Large intestine (tissue), 12 donors: ENCODE data around the gene HOXA2. TPM values are rescaled to one million over a fixed set of nuclear protein-coding genes. Genes with fewer than 3 reads are reported as not detected.

ENCODE experiments used
- DNase-seq, 2 donors: peaks; one replicate each; pipeline versions ENCODE4 v3.0.0 to v3.0.0-alpha.2; 2013
- H3K27ac ChIP-seq: one replicate; pipeline ENCODE4 v1.5.1; 2013; ENCODE audit warnings: low read length
- H3K27me3 ChIP-seq: 2 replicates; pipeline ENCODE4 v1.6.1; 2013; ENCODE audit warnings: low read length; ENCODE audit not compliant: control insufficient read depth, insufficient read depth
- H3K36me3 ChIP-seq: 2 replicates; pipeline ENCODE4 v1.6.1; 2013; ENCODE audit warnings: low read length; ENCODE audit not compliant: control insufficient read depth, insufficient read depth
- H3K4me1 ChIP-seq: one replicate; pipeline ENCODE4 v1.6.1; 2013; ENCODE audit warnings: low read length; ENCODE audit not compliant: control insufficient read depth, insufficient read depth
- H3K4me3 ChIP-seq: one replicate; pipeline ENCODE4 v1.5.1; 2013; ENCODE audit warnings: low read length
- H3K9me3 ChIP-seq: one replicate; pipeline ENCODE4 v1.6.1; 2013; ENCODE audit warnings: mild to moderate bottlenecking, low read depth, low read length, moderate library complexity; ENCODE audit not compliant: control insufficient read depth
- WGBS: methylation state at CpG from one replicate; pipeline ENCODE4 v1.1.5; 2013; ENCODE audit warnings: low lambda C conversion rate; ENCODE audit not compliant: insufficient coverage; 5-methylcytosine and 5-hydroxymethylcytosine counted together
- long read RNA-seq, 11 donors: transcript quantifications; one replicate each; lab custom pipeline, GENCODE V29; 2026
- polyA plus RNA-seq: library from polyadenylated mRNA; unstranded; fragments of 120-200 nt; gene quantifications from one replicate; pipeline ENCODE4 v1.2.1, GENCODE V29; 2013

Gene HOXA2
- 5.5 TPM for polyA plus RNA-seq
- long read RNA-seq, donor 1, partial matches to known transcripts: 0 of 1 reads
- long read RNA-seq, donor 1, other reads (novel, unspliced or antisense): 0 of 1 reads
- long read RNA-seq, donor 2, partial matches to known transcripts: 0 of 3 reads
- long read RNA-seq, donor 2, other reads (novel, unspliced or antisense): 0 of 3 reads
- long read RNA-seq, donor 3, partial matches to known transcripts: 0 of 6 reads
- long read RNA-seq, donor 3, other reads (novel, unspliced or antisense): 0 of 6 reads
- long read RNA-seq, donor 4: 0 reads
- long read RNA-seq, donor 5, partial matches to known transcripts: 0 of 2 reads
- long read RNA-seq, donor 5, other reads (novel, unspliced or antisense): 0 of 2 reads
- long read RNA-seq, donor 6, partial matches to known transcripts: 0 of 5 reads
- long read RNA-seq, donor 6, other reads (novel, unspliced or antisense): 0 of 5 reads
- long read RNA-seq, donor 7, partial matches to known transcripts: 0 of 7 reads
- long read RNA-seq, donor 7, other reads (novel, unspliced or antisense): 0 of 7 reads
- long read RNA-seq, donor 8, partial matches to known transcripts: 0 of 5 reads
- long read RNA-seq, donor 8, other reads (novel, unspliced or antisense): 0 of 5 reads
- long read RNA-seq, donor 9: 0 reads
- long read RNA-seq, donor 10, transcript HOXA2-201 (2 exons, 1,814 nt): major isoform, 6 of 7 reads
- long read RNA-seq, donor 10, partial matches to known transcripts: 0 of 7 reads
- long read RNA-seq, donor 10, other reads (novel, unspliced or antisense): 0 of 7 reads
- long read RNA-seq, donor 11, partial matches to known transcripts: 0 of 6 reads
- long read RNA-seq, donor 11, other reads (novel, unspliced or antisense): 0 of 6 reads

- Histone ChIP-seq H3K4me1 (peaks cover 10% of the 10 kb centered on the region), H3K9me3 (peaks cover 5% of the 10 kb centered on the region), H3K27ac (peak within 1 kb of the TSS; percentile 80), H3K4me3 (peak within 1 kb of the TSS; percentile 45), H3K27me3 (peaks cover 41% of the 10 kb centered on the region), H3K36me3 (peaks cover 16% of the 10 kb centered on the region)
- DNase-seq: peak in 1 of 2 donors; percentile 59
- 34% methylated on average over 3 of the region's 29 CpGs for WGBS
Observed at GRCh38 chr7:27102581-27103442, at the start of gene HOXA2. TSS of gene HOXA2 (minus strand) at chr7:27102683. CDS start at chr7:27102500, 183 bp downstream.

GRCh38 chr7:27151341-27151930, 49.0 kb upstream of the HOXA2 start:
- DNase-seq: no peak
- H3K9me3 ChIP-seq: peaks cover 23% of the 10 kb centered on the region
- peaks cover 94% of the 10 kb centered on the region for H3K27me3 ChIP-seq
- H3K4me1 ChIP-seq: peaks cover 18% of the 10 kb centered on the region
- H3K36me3 ChIP-seq: peaks cover 3% of the 10 kb centered on the region
- WGBS: no CpG with 5 or more reads among the region's 27 CpGs
- H3K4me3 ChIP-seq: peak overlapping the region; percentile 73
- peak overlapping the region; percentile 89 for H3K27ac ChIP-seq

- H3K27ac ChIP-seq: peak overlapping the region; percentile 89
- peak in 1 of 2 donors; percentile 77 for DNase-seq
- H3K27me3 ChIP-seq: peaks cover 94% of the 10 kb centered on the region
- H3K4me3 ChIP-seq: peak overlapping the region; percentile 73
- no CpG with 5 or more reads among the region's 58 CpGs for WGBS
- H3K9me3 ChIP-seq: peaks cover 20% of the 10 kb centered on the region
- peaks cover 17% of the 10 kb centered on the region for H3K4me1 ChIP-seq
- peaks cover 3% of the 10 kb centered on the region for H3K36me3 ChIP-seq
Observed at GRCh38 chr7:27150568-27151340, 48.3 kb upstream of the HOXA2 start.

GRCh38 chr7:27149842-27150567, 47.5 kb upstream of the HOXA2 start:
- H3K4me1 ChIP-seq: peaks cover 23% of the 10 kb centered on the region
- peaks cover 94% of the 10 kb centered on the region for H3K27me3 ChIP-seq
- peak overlapping the region; percentile 73 for H3K4me3 ChIP-seq
- no peak for DNase-seq
- H3K9me3 ChIP-seq: peaks cover 27% of the 10 kb centered on the region
- peak overlapping the region; percentile 59 for H3K27ac ChIP-seq
- peaks cover 8% of the 10 kb centered on the region for H3K36me3 ChIP-seq
- WGBS: 64% methylated on average over 2 of the region's 13 CpGs

- H3K36me3 ChIP-seq: peaks cover 8% of the 10 kb centered on the region
- WGBS: no CpG with 5 or more reads among the region's 30 CpGs
- peaks cover 94% of the 10 kb centered on the region for H3K27me3 ChIP-seq
- H3K4me1 ChIP-seq: peaks cover 30% of the 10 kb centered on the region
- no peak for DNase-seq
- peaks cover 30% of the 10 kb centered on the region for H3K9me3 ChIP-seq
- H3K27ac ChIP-seq: peak overlapping the region; percentile 59
- peak overlapping the region; percentile 73 for H3K4me3 ChIP-seq
Observed at GRCh38 chr7:27148756-27149641, 46.5 kb upstream of the HOXA2 start.

GRCh38 chr7:27148031-27148755, 45.7 kb upstream of the HOXA2 start:
- no CpG with 5 or more reads among the region's 28 CpGs for WGBS
- Histone ChIP-seq H3K9me3 (peaks cover 30% of the 10 kb centered on the region), H3K27ac (peak overlapping the region; percentile 59), H3K4me1 (peaks cover 32% of the 10 kb centered on the region), H3K36me3 (peaks cover 10% of the 10 kb centered on the region), H3K27me3 (peaks cover 88% of the 10 kb centered on the region), H3K4me3 (peak overlapping the region; percentile 73)
- no peak for DNase-seq

- peaks cover 27% of the 10 kb centered on the region for H3K9me3 ChIP-seq
- H3K36me3 ChIP-seq: peaks cover 12% of the 10 kb centered on the region
- H3K4me3 ChIP-seq: peak within 1 kb of the TSS; percentile 73
- DNase-seq: no peak
- H3K27ac ChIP-seq: peak within 1 kb of the TSS; percentile 59
- H3K27me3 ChIP-seq: peaks cover 80% of the 10 kb centered on the region
- 70% methylated on average over 2 of the region's 63 CpGs for WGBS
- H3K4me1 ChIP-seq: peaks cover 27% of the 10 kb centered on the region
Observed at GRCh38 chr7:27147199-27148030, 44.9 kb upstream of the HOXA2 start, which contains the start of gene HOXA6. TSS of gene HOXA6 (minus strand) at chr7:27147774. CDS start at chr7:27147749, 25 bp downstream.
